HepG2 (cell line): ENCODE data around the gene NAV2. TPM values are rescaled to one million over a fixed set of nuclear protein-coding genes. Genes with fewer than 3 reads are reported as not detected.

Source experiments
- ATAD3A ChIP-seq: sonication (generic); formaldehyde crosslinking; IDR thresholded peaks from 2 replicates; pipeline ENCODE4 v1.4.0; 2020; ENCODE audit warnings: missing genetic modification reagents
- FOSL2 ChIP-seq: sonication (generic); formaldehyde crosslinking; IDR thresholded peaks from 2 replicates; pipeline ENCODE4 v1.4.0; 2020; ENCODE audit warnings: missing genetic modification reagents
- FOXP1 ChIP-seq, 2 experiments: fragments of 450-650 bp in 1 of 2; IDR thresholded peaks; 2 replicates each; pipeline ENCODE4 v1.6.1; 2017 to 2018; ENCODE audit warnings: antibody characterized with exemption in 1 of 2
- KDM3A ChIP-seq: IDR thresholded peaks from 2 replicates; pipeline ENCODE4 v1.6.1; 2018; ENCODE audit warnings: low read depth, missing compliant biosample characterization
- RBAK ChIP-seq: sonication (generic); formaldehyde crosslinking; IDR thresholded peaks from 2 replicates; pipeline ENCODE4 v1.5.1; 2020; ENCODE audit warnings: mild to moderate bottlenecking, missing genetic modification reagents
- ZNF292 ChIP-seq: sonication (generic); formaldehyde crosslinking; IDR thresholded peaks from 2 replicates; pipeline ENCODE4 v1.8.1; 2022; ENCODE audit warnings: mild to moderate bottlenecking, low read depth, missing genetic modification reagents, borderline replicate concordance
- ZNF564 ChIP-seq: sonication (generic); formaldehyde crosslinking; IDR thresholded peaks from 2 replicates; pipeline ENCODE4 v1.8.1; 2023; ENCODE audit warnings: mild to moderate bottlenecking, missing genetic modification reagents
- polyA plus RNA-seq, 8 experiments: library from polyadenylated mRNA; depleted of rRNA in 3 of 8; stranded (reverse) in 7 of 8; unstranded in 1 of 8; fragments of >200 nt; fragmentation: Illumina TruSeq in 4 of 8; extraction: Trizol in 4 of 8; gene quantifications; 2 replicates each; pipeline versions ENCODE4 v1.2.1 to v1.2.3, GENCODE V29; 2011 to 2016; ENCODE audit warnings: low read depth in 4 of 8, missing spikeins in 1 of 8, mixed read lengths in 1 of 8; ENCODE audit not compliant: insufficient read depth in 1 of 8
- total RNA-seq, 5 experiments: library from RNA; depleted of rRNA; stranded (reverse); fragments of >200 nt; fragmentation: Illumina TruSeq; extraction: Trizol; gene quantifications; 2 replicates each; pipeline ENCODE4 v1.2.3, GENCODE V29; 2016; ENCODE audit warnings: low read depth in 1 of 5
- TF ChIP-seq, protein P1 (sequence below): sonication (generic); formaldehyde crosslinking; IDR thresholded peaks from 2 replicates; pipeline ENCODE4 v1.4.0; 2020; ENCODE audit warnings: mild to moderate bottlenecking, missing genetic modification reagents, borderline replicate concordance
- TF ChIP-seq, protein P2 (sequence below): sonication (generic); formaldehyde crosslinking; IDR thresholded peaks from 2 replicates; pipeline ENCODE4 v1.5.0; 2020; ENCODE audit warnings: missing genetic modification reagents, mild to moderate bottlenecking, borderline replicate concordance
- TF ChIP-seq, protein P3 (sequence below): sonication (generic); formaldehyde crosslinking; IDR thresholded peaks from 2 replicates; pipeline ENCODE4 v1.4.0; 2020; ENCODE audit warnings: missing genetic modification reagents
- TF ChIP-seq, protein P4 (sequence below): sonication (generic); formaldehyde crosslinking; IDR thresholded peaks from 2 replicates; pipeline ENCODE4 v1.5.1; 2020; ENCODE audit warnings: mild to moderate bottlenecking, missing genetic modification reagents, borderline replicate concordance

NAV2 gene
- total and polyA plus RNA-seq, 2 of the 13 experiments (the other 11 are each of a cell fraction or from before 2014, with no cell fraction given): 9.3 to 34.6 TPM

DNA sequence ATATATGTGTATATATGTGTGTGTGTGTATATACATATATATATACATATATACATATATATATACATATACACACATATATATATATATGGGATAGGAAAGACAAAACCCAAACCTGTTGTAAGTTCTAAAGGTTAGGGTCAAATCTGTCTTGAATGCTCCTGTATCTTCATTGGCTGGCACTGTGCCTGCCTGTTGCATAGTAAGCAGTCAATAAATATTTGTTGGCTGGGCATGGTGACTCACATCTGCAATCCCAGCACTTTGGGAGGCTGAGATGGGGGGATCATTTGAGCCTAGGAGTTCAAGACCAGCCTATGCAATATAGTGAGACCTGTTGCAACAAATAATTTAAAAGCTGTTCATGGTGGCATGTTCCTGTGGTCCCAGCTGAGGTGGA, 242.3 kb downstream of the NAV2 start (continued):
- TF ChIP-seq, protein P1, sequence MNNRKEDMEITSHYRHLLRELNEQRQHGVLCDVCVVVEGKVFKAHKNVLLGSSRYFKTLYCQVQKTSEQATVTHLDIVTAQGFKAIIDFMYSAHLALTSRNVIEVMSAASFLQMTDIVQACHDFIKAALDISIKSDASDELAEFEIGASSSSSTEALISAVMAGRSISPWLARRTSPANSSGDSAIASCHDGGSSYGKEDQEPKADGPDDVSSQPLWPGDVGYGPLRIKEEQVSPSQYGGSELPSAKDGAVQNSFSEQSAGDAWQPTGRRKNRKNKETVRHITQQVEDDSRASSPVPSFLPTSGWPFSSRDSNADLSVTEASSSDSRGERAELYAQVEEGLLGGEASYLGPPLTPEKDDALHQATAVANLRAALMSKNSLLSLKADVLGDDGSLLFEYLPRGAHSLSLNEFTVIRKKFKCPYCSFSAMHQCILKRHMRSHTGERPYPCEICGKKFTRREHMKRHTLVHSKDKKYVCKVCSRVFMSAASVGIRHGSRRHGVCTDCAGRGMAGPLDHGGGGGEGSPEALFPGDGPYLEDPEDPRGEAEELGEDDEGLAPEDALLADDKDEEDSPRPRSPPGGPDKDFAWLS (CRISPR knock-in tag): no peak
- TF ChIP-seq ATAD3A (CRISPR knock-in tag) (no peak), FOSL2 (CRISPR knock-in tag) (peak; percentile 88), FOXP1 (IDR thresholded peaks at IDR 0.05) (no peak), FOXP1 (CRISPR knock-in tag; IDR thresholded peaks at IDR 0.05) (peak; percentile 61), ZNF292 (no peak), RBAK (CRISPR knock-in tag) (no peak), ZNF564 (CRISPR knock-in tag) (no peak), KDM3A (no peak)
- TF ChIP-seq, protein P2, sequence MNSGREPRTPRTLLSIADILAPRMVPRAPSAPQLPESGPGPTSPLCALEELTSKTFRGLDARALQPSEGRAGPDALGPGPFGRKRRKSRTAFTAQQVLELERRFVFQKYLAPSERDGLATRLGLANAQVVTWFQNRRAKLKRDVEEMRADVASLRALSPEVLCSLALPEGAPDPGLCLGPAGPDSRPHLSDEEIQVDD (CRISPR knock-in tag): no peak
- TF ChIP-seq, protein P3, sequence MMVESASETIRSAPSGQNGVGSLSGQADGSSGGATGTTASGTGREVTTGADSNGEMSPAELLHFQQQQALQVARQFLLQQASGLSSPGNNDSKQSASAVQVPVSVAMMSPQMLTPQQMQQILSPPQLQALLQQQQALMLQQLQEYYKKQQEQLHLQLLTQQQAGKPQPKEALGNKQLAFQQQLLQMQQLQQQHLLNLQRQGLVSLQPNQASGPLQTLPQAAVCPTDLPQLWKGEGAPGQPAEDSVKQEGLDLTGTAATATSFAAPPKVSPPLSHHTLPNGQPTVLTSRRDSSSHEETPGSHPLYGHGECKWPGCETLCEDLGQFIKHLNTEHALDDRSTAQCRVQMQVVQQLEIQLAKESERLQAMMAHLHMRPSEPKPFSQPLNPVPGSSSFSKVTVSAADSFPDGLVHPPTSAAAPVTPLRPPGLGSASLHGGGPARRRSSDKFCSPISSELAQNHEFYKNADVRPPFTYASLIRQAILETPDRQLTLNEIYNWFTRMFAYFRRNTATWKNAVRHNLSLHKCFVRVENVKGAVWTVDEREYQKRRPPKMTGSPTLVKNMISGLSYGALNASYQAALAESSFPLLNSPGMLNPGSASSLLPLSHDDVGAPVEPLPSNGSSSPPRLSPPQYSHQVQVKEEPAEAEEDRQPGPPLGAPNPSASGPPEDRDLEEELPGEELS (CRISPR knock-in tag): 0 out of 2 replicates have a peak, but pooled peaks have one; percentile 22
- TF ChIP-seq, protein P4, sequence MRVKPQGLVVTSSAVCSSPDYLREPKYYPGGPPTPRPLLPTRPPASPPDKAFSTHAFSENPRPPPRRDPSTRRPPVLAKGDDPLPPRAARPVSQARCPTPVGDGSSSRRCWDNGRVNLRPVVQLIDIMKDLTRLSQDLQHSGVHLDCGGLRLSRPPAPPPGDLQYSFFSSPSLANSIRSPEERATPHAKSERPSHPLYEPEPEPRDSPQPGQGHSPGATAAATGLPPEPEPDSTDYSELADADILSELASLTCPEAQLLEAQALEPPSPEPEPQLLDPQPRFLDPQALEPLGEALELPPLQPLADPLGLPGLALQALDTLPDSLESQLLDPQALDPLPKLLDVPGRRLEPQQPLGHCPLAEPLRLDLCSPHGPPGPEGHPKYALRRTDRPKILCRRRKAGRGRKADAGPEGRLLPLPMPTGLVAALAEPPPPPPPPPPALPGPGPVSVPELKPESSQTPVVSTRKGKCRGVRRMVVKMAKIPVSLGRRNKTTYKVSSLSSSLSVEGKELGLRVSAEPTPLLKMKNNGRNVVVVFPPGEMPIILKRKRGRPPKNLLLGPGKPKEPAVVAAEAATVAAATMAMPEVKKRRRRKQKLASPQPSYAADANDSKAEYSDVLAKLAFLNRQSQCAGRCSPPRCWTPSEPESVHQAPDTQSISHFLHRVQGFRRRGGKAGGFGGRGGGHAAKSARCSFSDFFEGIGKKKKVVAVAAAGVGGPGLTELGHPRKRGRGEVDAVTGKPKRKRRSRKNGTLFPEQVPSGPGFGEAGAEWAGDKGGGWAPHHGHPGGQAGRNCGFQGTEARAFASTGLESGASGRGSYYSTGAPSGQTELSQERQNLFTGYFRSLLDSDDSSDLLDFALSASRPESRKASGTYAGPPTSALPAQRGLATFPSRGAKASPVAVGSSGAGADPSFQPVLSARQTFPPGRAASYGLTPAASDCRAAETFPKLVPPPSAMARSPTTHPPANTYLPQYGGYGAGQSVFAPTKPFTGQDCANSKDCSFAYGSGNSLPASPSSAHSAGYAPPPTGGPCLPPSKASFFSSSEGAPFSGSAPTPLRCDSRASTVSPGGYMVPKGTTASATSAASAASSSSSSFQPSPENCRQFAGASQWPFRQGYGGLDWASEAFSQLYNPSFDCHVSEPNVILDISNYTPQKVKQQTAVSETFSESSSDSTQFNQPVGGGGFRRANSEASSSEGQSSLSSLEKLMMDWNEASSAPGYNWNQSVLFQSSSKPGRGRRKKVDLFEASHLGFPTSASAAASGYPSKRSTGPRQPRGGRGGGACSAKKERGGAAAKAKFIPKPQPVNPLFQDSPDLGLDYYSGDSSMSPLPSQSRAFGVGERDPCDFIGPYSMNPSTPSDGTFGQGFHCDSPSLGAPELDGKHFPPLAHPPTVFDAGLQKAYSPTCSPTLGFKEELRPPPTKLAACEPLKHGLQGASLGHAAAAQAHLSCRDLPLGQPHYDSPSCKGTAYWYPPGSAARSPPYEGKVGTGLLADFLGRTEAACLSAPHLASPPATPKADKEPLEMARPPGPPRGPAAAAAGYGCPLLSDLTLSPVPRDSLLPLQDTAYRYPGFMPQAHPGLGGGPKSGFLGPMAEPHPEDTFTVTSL (CRISPR knock-in tag): 0 out of 2 replicates have a peak, but pooled peaks have one; percentile 28
- TF ChIP-seq, all 625 proteins: peak for 8
